Naive thymus-derived CD4-positive, alpha-beta T cell (primary cell): Measurements from ENCODE around the gene EHBP1L1. TPM values are rescaled to one million over a fixed set of nuclear protein-coding genes. Genes with fewer than 3 reads are reported as not detected.

Experiments
- ATAC-seq: fragments of 150-1000 bp; cut with Tn5 transposase; 2 replicates; pipeline ENCODE4 v1.10.0; 2021; ENCODE audit warnings: mild to moderate bottlenecking, moderate library complexity
- CTCF ChIA-PET: fragments of 350-600 bp; sonication (Branson Sonifier 250); formaldehyde crosslinking; loops from one replicate; lab custom pipeline; 2021; ENCODE audit warnings: antibody characterized with exemption; lab: Charles Lee
- POLR2A ChIA-PET: fragments of 350-600 bp; sonication (Branson Sonifier 250); formaldehyde crosslinking; loops from one replicate; lab custom pipeline; 2021; ENCODE audit warnings: antibody characterized with exemption, inconsistent platforms; lab: Charles Lee
- DNase-seq, 9 donors: peaks; one replicate each; pipeline versions ENCODE4 v3.0.0 to v3.0.0-alpha.2; 2020 to 2022; ENCODE audit warnings: mixed read lengths in 1 of 9
- H3K27ac ChIP-seq: one replicate; pipeline ENCODE4 v1.7.0; 2013; ENCODE audit warnings: mild to moderate bottlenecking, low read depth, low read length, moderate library complexity
- H3K27me3 ChIP-seq, 2 donors: one replicate each; pipeline ENCODE4 v1.7.0; 2013; ENCODE audit warnings: low read length in 2 of 2, mild to moderate bottlenecking in 2 of 2, moderate library complexity in 2 of 2; ENCODE audit not compliant: control insufficient read depth in 2 of 2, insufficient read depth in 2 of 2
- H3K36me3 ChIP-seq, 3 experiments: 1 replicate in 2 of 3; 2 replicates in 1 of 3; pipeline ENCODE4 v1.7.0; 2013; ENCODE audit warnings: low read length in 3 of 3, mild to moderate bottlenecking in 3 of 3, moderate library complexity in 1 of 3; ENCODE audit not compliant: insufficient read depth in 3 of 3, control insufficient read depth in 2 of 3
- H3K4me1 ChIP-seq, 2 donors: one replicate each; pipeline ENCODE4 v1.7.0; 2013; ENCODE audit warnings: low read length in 2 of 2, mild to moderate bottlenecking in 2 of 2, moderate library complexity in 1 of 2; ENCODE audit not compliant: control insufficient read depth in 2 of 2, insufficient read depth in 2 of 2
- H3K4me3 ChIP-seq: 2 replicates; pipeline ENCODE4 v1.7.0; 2013; ENCODE audit warnings: mild to moderate bottlenecking, low read length
- H3K9me3 ChIP-seq, 3 experiments: 1 replicate in 2 of 3; 2 replicates in 1 of 3; pipeline ENCODE4 v1.7.0; 2013; ENCODE audit warnings: low read length in 3 of 3; ENCODE audit not compliant: control insufficient read depth in 2 of 3
- H3K27ac Mint-ChIP-seq, 9 donors: one replicate each; pipeline ENCODE4 v1.8.0; 2020 to 2022; ENCODE audit warnings: mixed read lengths in 9 of 9, mild to moderate bottlenecking in 8 of 9, moderate library complexity in 5 of 9, inconsistent platforms in 2 of 9
- H3K27me3 Mint-ChIP-seq, 5 donors: one replicate each; pipeline ENCODE4 v1.8.0; 2021 to 2022; ENCODE audit warnings: mixed read lengths in 5 of 5, mild to moderate bottlenecking in 1 of 5
- H3K36me3 Mint-ChIP-seq, 5 donors: one replicate each; pipeline ENCODE4 v1.8.0; 2020 to 2022; ENCODE audit warnings: mixed read lengths in 5 of 5, mild to moderate bottlenecking in 3 of 5, inconsistent platforms in 1 of 5
- H3K4me1 Mint-ChIP-seq, 7 donors: one replicate each; pipeline ENCODE4 v1.8.0; 2020 to 2022; ENCODE audit warnings: mixed read lengths in 7 of 7, mild to moderate bottlenecking in 3 of 7, inconsistent platforms in 1 of 7
- H3K4me3 Mint-ChIP-seq, 10 donors: one replicate each; pipeline ENCODE4 v1.8.0; 2020 to 2022; ENCODE audit warnings: mild to moderate bottlenecking in 10 of 10, mixed read lengths in 10 of 10, moderate library complexity in 6 of 10, inconsistent platforms in 2 of 10
- H3K9me3 Mint-ChIP-seq, 11 donors: one replicate each; pipeline ENCODE4 v1.8.0; 2020 to 2022; ENCODE audit warnings: mixed read lengths in 11 of 11, mild to moderate bottlenecking in 4 of 11, inconsistent platforms in 1 of 11, moderate library complexity in 1 of 11
- intact Hi-C, 2 donors: fragments of 100-400 bp; cut with micrococcal nuclease; formaldehyde crosslinking; loops; one replicate each; pipeline ENCODE4 v1.15.1; 2023
- polyA plus RNA-seq, 2 donors: library from polyadenylated mRNA; unstranded; fragments of 300-500 nt; fragmentation: Illumina TruSeq; gene quantifications; one replicate each; pipeline ENCODE4 v1.2.3, GENCODE V29; 2021
- total RNA-seq, 6 experiments: library from RNA in 5 of 6; stranded (reverse) in 5 of 6; gene quantifications; 1 replicate in 5 of 6; 2 replicates in 1 of 6; pipeline ENCODE4 v1.2.3 and lab custom pipeline; 2021 to 2026

Gene EHBP1L1
- total RNA-seq (100 to 1,000 TPM; 108 to 207 (median 128) TPM), polyA plus RNA-seq (10 to 100 TPM; 12.3 to 14.2 TPM), total RNA-seq (lab: John Stamatoyannopoulos, UW) (278 reads per million, percentile 95 among the genes with 10 or more reads in this experiment)

GRCh38 chr11:65575568-65576231 is at the start of gene EHBP1L1:
Gene EHBP1L1 (plus strand): TSS chr11:65576053. CDS start chr11:65576303, 250 bp downstream.
- peaks cover 30 to 59% (median 47%) of the 10 kb centered on the region in 7 donors for H3K4me1 Mint-ChIP-seq
- Histone ChIP-seq H3K4me1 (peaks cover 47 to 48% of the 10 kb centered on the region in 2 donors), H3K36me3 (peaks cover 6 to 27% (median 7%) of the 10 kb centered on the region in 3 experiments), H3K9me3 (no peaks in the 10 kb centered on the region), H3K27ac (peak within 1 kb of the TSS; percentile 96), H3K27me3 (no peaks in the 10 kb centered on the region), H3K4me3 (peak within 1 kb of the TSS; percentile 82)
- peaks cover 0 to 20% (median 0%) of the 10 kb centered on the region in 5 donors for H3K36me3 Mint-ChIP-seq
- DNase-seq (peak; percentile 72 to 87 (median 81)), ATAC-seq (peak; percentile 49)
- ChIA-PET POLR2A (interaction anchor here (0.7 to 4.2 kb wide), 28 partner anchors 8 to 298 kb away, joined by 3 to 61 read pairs (median 6); partner anchors contain the start of genes KCNK7, LTBP3, MALAT1 and MAP3K11), CTCF (interaction anchor here (0.7 to 3.9 kb wide), 9 partner anchors 10 to 284 kb away, joined by 3 to 36 read pairs (median 6); partner anchors contain the start of gene MUS81)
- no peaks in the 10 kb centered on the region for H3K27me3 Mint-ChIP-seq
- H3K4me3 Mint-ChIP-seq = peak within 1 kb of the TSS; percentile 91 to 100 (median 93)
- H3K27ac Mint-ChIP-seq = peak within 1 kb of the TSS; percentile 89 to 98 (median 95)
- intact Hi-C loops = loop anchor here (2.0 kb wide), 7 partner anchors 63 to 549 kb away; partner anchors contain the start of genes CFL1 (in 1 of the 2), NEAT1 (in 1 of the 2), SIPA1 (in 1 of the 2) and SNX15 (in 1 of the 2)
- peaks cover 0 to 1% (median 0%) of the 10 kb centered on the region in 11 donors for H3K9me3 Mint-ChIP-seq

GRCh38 chr11:65526744-65527143 is 49.1 kb upstream of the EHBP1L1 start:
- ChIA-PET CTCF (interaction anchor here (0.7 to 1.5 kb wide), 3 partner anchors 13 to 160 kb away, joined by 3 to 6 read pairs (median 4); no protein-coding TSS in a partner anchor), POLR2A (interaction anchor here (0.6 to 8.9 kb wide), 8 partner anchors 9 to 772 kb away, joined by 3 to 213 read pairs (median 6); partner anchors contain the start of genes FAM89B, MALAT1 and ZNRD2)
- DNase-seq (no peak), ATAC-seq (no peak)
- Mint-ChIP-seq H3K4me3 (peak overlapping the region in 9 of 10 donors; percentile 32 to 90 (median 61)), H3K9me3 (peaks cover 0 to 2% (median 0%) of the 10 kb centered on the region in 11 donors), H3K27ac (peak overlapping the region in 6 of 9 donors; percentile 4 to 71 (median 45)), H3K27me3 (no peaks in the 10 kb centered on the region), H3K36me3 (peaks cover 0 to 17% (median 5%) of the 10 kb centered on the region in 5 donors), H3K4me1 (peaks cover 34 to 72% (median 56%) of the 10 kb centered on the region in 7 donors)
- Histone ChIP-seq H3K36me3 (peaks cover 0 to 36% (median 14%) of the 10 kb centered on the region in 3 experiments), H3K9me3 (no peaks in the 10 kb centered on the region), H3K4me3 (no peak overlapping the region), H3K27me3 (no peaks in the 10 kb centered on the region), H3K4me1 (peaks cover 31 to 43% of the 10 kb centered on the region in 2 donors), H3K27ac (no peak overlapping the region)
- intact Hi-C loops = no loop called here

- ChIA-PET POLR2A (interaction anchor here (1.7 to 8.9 kb wide), 5 partner anchors 12 to 141 kb away, joined by 5 to 213 read pairs (median 9); partner anchors contain the start of genes FAM89B, MALAT1, MAP3K11 and PCNX3), CTCF (interaction anchor here (2.3 kb wide), 1 partner anchor 11 kb away, joined by 5 read pairs; no protein-coding TSS in a partner anchor)
- Mint-ChIP-seq H3K9me3 (no peaks in the 10 kb centered on the region), H3K4me3 (peak overlapping the region in 2 of 10 donors; percentile 11 to 61), H3K4me1 (peaks cover 16 to 51% (median 37%) of the 10 kb centered on the region in 7 donors), H3K27me3 (no peaks in the 10 kb centered on the region), H3K27ac (peak overlapping the region in 7 of 9 donors; percentile 47 to 90 (median 77)), H3K36me3 (peaks cover 0 to 17% (median 5%) of the 10 kb centered on the region in 5 donors)
- Histone ChIP-seq H3K4me1 (peaks cover 22 to 32% of the 10 kb centered on the region in 2 donors), H3K9me3 (no peaks in the 10 kb centered on the region), H3K27ac (peak overlapping the region; percentile 57), H3K4me3 (no peak overlapping the region), H3K36me3 (peaks cover 0 to 55% (median 15%) of the 10 kb centered on the region in 3 experiments), H3K27me3 (no peaks in the 10 kb centered on the region)
- intact Hi-C loops = no loop called here
- no peak for DNase-seq
- ATAC-seq = no peak
Observed at GRCh38 chr11:65528819-65529350, 47.0 kb upstream of the EHBP1L1 start.

GRCh38 chr11:65529475-65530156 is 46.2 kb upstream of the EHBP1L1 start:
- Histone ChIP-seq H3K4me3 (no peak overlapping the region), H3K36me3 (peaks cover 0 to 55% (median 15%) of the 10 kb centered on the region in 3 experiments), H3K9me3 (no peaks in the 10 kb centered on the region), H3K4me1 (peaks cover 16 to 24% of the 10 kb centered on the region in 2 donors), H3K27me3 (no peaks in the 10 kb centered on the region), H3K27ac (peak overlapping the region; percentile 57)
- ATAC-seq (no peak), DNase-seq (no peak)
- H3K4me1 Mint-ChIP-seq = peaks cover 12 to 44% (median 30%) of the 10 kb centered on the region in 7 donors
- peak overlapping the region; percentile 55 to 92 (median 78) for H3K27ac Mint-ChIP-seq
- intact Hi-C loops = no loop called here
- peaks cover 0 to 21% (median 8%) of the 10 kb centered on the region in 5 donors for H3K36me3 Mint-ChIP-seq
- ChIA-PET POLR2A (interaction anchor here (0.6 to 8.9 kb wide), 8 partner anchors 11 to 641 kb away, joined by 3 to 213 read pairs (median 6); partner anchors contain the start of genes EHBP1L1, MALAT1, MAP3K11 and PCNX3), CTCF (interaction anchor here (1.0 to 2.3 kb wide), 2 partner anchors 11 to 19 kb away, joined by 4 to 5 read pairs; no protein-coding TSS in a partner anchor)
- no peaks in the 10 kb centered on the region for H3K27me3 Mint-ChIP-seq
- peak overlapping the region in 4 of 10 donors; percentile 21 to 79 (median 35) for H3K4me3 Mint-ChIP-seq
- H3K9me3 Mint-ChIP-seq = no peaks in the 10 kb centered on the region

- Mint-ChIP-seq H3K27me3 (no peaks in the 10 kb centered on the region), H3K4me3 (peak overlapping the region in 4 of 10 donors; percentile 21 to 79 (median 36)), H3K9me3 (no peaks in the 10 kb centered on the region), H3K36me3 (peaks cover 0 to 21% (median 9%) of the 10 kb centered on the region in 5 donors), H3K4me1 (peaks cover 13 to 43% (median 29%) of the 10 kb centered on the region in 7 donors), H3K27ac (peak overlapping the region; percentile 49 to 92 (median 78))
- no peak overlapping the region for H3K4me3 ChIP-seq
- CTCF ChIA-PET = interaction anchor here (1.0 to 2.3 kb wide), 3 partner anchors 10 to 58 kb away, joined by 4 to 5 read pairs (median 4); no protein-coding TSS in a partner anchor
- H3K36me3 ChIP-seq = peaks cover 0 to 57% (median 15%) of the 10 kb centered on the region in 3 experiments
- POLR2A ChIA-PET = interaction anchor here (0.9 to 8.9 kb wide), 8 partner anchors 10 to 143 kb away, joined by 3 to 213 read pairs (median 6); partner anchors contain the start of genes EHBP1L1, MALAT1, MAP3K11 and PCNX3
- intact Hi-C loops = no loop called here
- no peaks in the 10 kb centered on the region for H3K27me3 ChIP-seq
- DNase-seq (peak in 2 of 9 donors; percentile 52), ATAC-seq (peak; percentile 69)
- H3K27ac ChIP-seq = peak overlapping the region; percentile 57
- H3K4me1 ChIP-seq = peaks cover 16 to 24% of the 10 kb centered on the region in 2 donors
- H3K9me3 ChIP-seq = no peaks in the 10 kb centered on the region
Observed at GRCh38 chr11:65530157-65530496, 45.7 kb upstream of the EHBP1L1 start.
